OCI-LY1 (cell line): Measurements from ENCODE around the gene AFAP1L2.

Experiments used
- H2AFZ ChIP-seq: fragments of 200-600 bp; sonication (generic), shearing (Covaris generic); 2 replicates; pipeline ENCODE4 v1.6.0; 2014; ENCODE audit warnings: antibody characterized with exemption, mild to moderate bottlenecking, low read length
- H3F3A ChIP-seq: fragments of 200-600 bp; sonication (generic), shearing (Covaris generic); 2 replicates; pipeline ENCODE4 v1.6.0; 2014; ENCODE audit warnings: mild to moderate bottlenecking, antibody characterized with exemption, low read length, moderate library complexity; ENCODE audit not compliant: insufficient read depth
- H3K27ac ChIP-seq: fragments of 200-600 bp; sonication (generic); 2 replicates; pipeline ENCODE4 v1.5.1; 2014; ENCODE audit warnings: low read length, mixed run types, mild to moderate bottlenecking, low read depth; ENCODE audit not compliant: poor library complexity, severe bottlenecking
- H3K27me3 ChIP-seq: fragments of 200-600 bp; sonication (generic); 2 replicates; pipeline ENCODE4 v1.6.0; 2014; ENCODE audit warnings: antibody characterized with exemption, mild to moderate bottlenecking, low read length, moderate library complexity; ENCODE audit not compliant: insufficient read depth
- H3K36me3 ChIP-seq: fragments of 200-600 bp; sonication (generic); 2 replicates; pipeline ENCODE4 v1.6.1; 2014; ENCODE audit warnings: mild to moderate bottlenecking, antibody characterized with exemption, low read length, moderate library complexity, mixed read lengths; ENCODE audit not compliant: insufficient read depth
- H3K4me1 ChIP-seq: fragments of 200-600 bp; sonication (generic); 2 replicates; pipeline ENCODE4 v1.5.1; 2014; ENCODE audit warnings: mild to moderate bottlenecking, low read length, moderate library complexity; ENCODE audit not compliant: insufficient read depth, severe bottlenecking
- H3K4me2 ChIP-seq: fragments of 200-600 bp; sonication (generic), shearing (Covaris generic); 2 replicates; pipeline ENCODE4 v1.6.1; 2014; ENCODE audit warnings: low read length
- H3K4me3 ChIP-seq: fragments of 200-600 bp; sonication (generic); 2 replicates; pipeline ENCODE4 v1.5.1; 2014; ENCODE audit warnings: low read length, low read depth, mild to moderate bottlenecking, mixed read lengths; ENCODE audit not compliant: poor library complexity, severe bottlenecking
- H3K79me2 ChIP-seq: fragments of 200-600 bp; shearing (Covaris generic); 2 replicates; pipeline ENCODE4 v1.6.1; 2016; ENCODE audit warnings: mixed run types, low read length, mixed read lengths; ENCODE audit not compliant: insufficient read depth
- H3K9ac ChIP-seq: fragments of 200-600 bp; sonication (generic), shearing (Covaris generic); 2 replicates; pipeline ENCODE4 v1.6.1; 2014; ENCODE audit warnings: mild to moderate bottlenecking, low read length, mixed read lengths
- H3K9me2 ChIP-seq: fragments of 200-600 bp; sonication (generic), shearing (Covaris generic); 2 replicates; pipeline ENCODE4 v1.6.1; 2014; ENCODE audit warnings: low read depth, mild to moderate bottlenecking, low read length, mixed read lengths
- H3K9me3 ChIP-seq: fragments of 200-600 bp; shearing (Covaris generic); 2 replicates; pipeline ENCODE4 v1.6.1; 2014; ENCODE audit warnings: low read length, mixed read lengths
- H4K20me1 ChIP-seq: fragments of 200-600 bp; sonication (generic), shearing (Covaris generic); 2 replicates; pipeline ENCODE4 v1.6.0; 2016; ENCODE audit warnings: mild to moderate bottlenecking, low read length; ENCODE audit not compliant: insufficient read depth
- CTCF ChIP-seq: fragments of 200-600 bp; sonication (generic), shearing (Covaris generic); IDR thresholded peaks from 2 replicates; pipeline ENCODE4 v1.5.1; 2017; ENCODE audit warnings: mild to moderate bottlenecking, antibody characterized with exemption, low read length, moderate library complexity, mixed read lengths
- EZH2 ChIP-seq: fragments of 200-600 bp; sonication (generic), shearing (Covaris generic); IDR thresholded peaks from 2 replicates; pipeline ENCODE4 v1.8.0; 2017; ENCODE audit warnings: borderline replicate concordance, mixed run types, mild to moderate bottlenecking, antibody characterized with exemption, low read length, moderate library complexity, mixed read lengths

The AFAP1L2 gene

GRCh38 chr10:114372995-114373394 is 31.3 kb downstream of the AFAP1L2 start:
- Histone ChIP-seq H3K4me1 (no peaks in the 10 kb centered on the region), H3K9me2 (no peaks in the 10 kb centered on the region), H3K9me3 (no peaks in the 10 kb centered on the region), H3K9ac (no peak overlapping the region), H3K36me3 (no peaks in the 10 kb centered on the region), H3K27me3 (no peaks in the 10 kb centered on the region), H2AFZ (no peak overlapping the region), H4K20me1 (no peaks in the 10 kb centered on the region), H3K27ac (no peak overlapping the region), H3F3A (no peaks in the 10 kb centered on the region), H3K79me2 (no peaks in the 10 kb centered on the region), H3K4me3 (no peak overlapping the region), H3K4me2 (no peak overlapping the region)
- TF ChIP-seq CTCF: no peak
- no peak for TF ChIP-seq EZH2

GRCh38 chr10:114372179-114372578 is 32.1 kb downstream of the AFAP1L2 start:
- no peaks in the 10 kb centered on the region for H3K4me1 ChIP-seq
- no peaks in the 10 kb centered on the region for H3K9me2 ChIP-seq
- H3K79me2 ChIP-seq: no peaks in the 10 kb centered on the region
- H3K4me2 ChIP-seq: no peak overlapping the region
- TF ChIP-seq CTCF: no peak
- TF ChIP-seq EZH2: no peak
- H3K9me3 ChIP-seq: no peaks in the 10 kb centered on the region
- H2AFZ ChIP-seq: no peak overlapping the region
- H3K4me3 ChIP-seq: no peak overlapping the region
- no peaks in the 10 kb centered on the region for H3K27me3 ChIP-seq
- H3F3A ChIP-seq: no peaks in the 10 kb centered on the region
- H3K27ac ChIP-seq: no peak overlapping the region
- no peak overlapping the region for H3K9ac ChIP-seq
- H3K36me3 ChIP-seq: no peaks in the 10 kb centered on the region
- no peaks in the 10 kb centered on the region for H4K20me1 ChIP-seq

- no peaks in the 10 kb centered on the region for H3K36me3 ChIP-seq
- H3K79me2 ChIP-seq: no peaks in the 10 kb centered on the region
- H2AFZ ChIP-seq: no peak overlapping the region
- no peak overlapping the region for H3K4me2 ChIP-seq
- H3K9ac ChIP-seq: no peak overlapping the region
- no peaks in the 10 kb centered on the region for H4K20me1 ChIP-seq
- no peaks in the 10 kb centered on the region for H3F3A ChIP-seq
- H3K27ac ChIP-seq: no peak overlapping the region
- TF ChIP-seq CTCF (no peak), EZH2 (no peak)
- no peaks in the 10 kb centered on the region for H3K9me2 ChIP-seq
- H3K4me3 ChIP-seq: no peak overlapping the region
- H3K4me1 ChIP-seq: no peaks in the 10 kb centered on the region
- H3K27me3 ChIP-seq: no peaks in the 10 kb centered on the region; the same call in 1 of the 2 replicates
- no peaks in the 10 kb centered on the region for H3K9me3 ChIP-seq
Observed at GRCh38 chr10:114370966-114371365, 33.3 kb downstream of the AFAP1L2 start.
